Cerebellar cortex (tissue), 1 donor: Measurements from ENCODE around the gene HDAC4.

ENCODE experiments used
- DNase-seq: peaks from one replicate; pipeline ENCODE4 v3.0.0-alpha.2; 2015; ENCODE audit warnings: low spot score

HDAC4 gene

DNA sequence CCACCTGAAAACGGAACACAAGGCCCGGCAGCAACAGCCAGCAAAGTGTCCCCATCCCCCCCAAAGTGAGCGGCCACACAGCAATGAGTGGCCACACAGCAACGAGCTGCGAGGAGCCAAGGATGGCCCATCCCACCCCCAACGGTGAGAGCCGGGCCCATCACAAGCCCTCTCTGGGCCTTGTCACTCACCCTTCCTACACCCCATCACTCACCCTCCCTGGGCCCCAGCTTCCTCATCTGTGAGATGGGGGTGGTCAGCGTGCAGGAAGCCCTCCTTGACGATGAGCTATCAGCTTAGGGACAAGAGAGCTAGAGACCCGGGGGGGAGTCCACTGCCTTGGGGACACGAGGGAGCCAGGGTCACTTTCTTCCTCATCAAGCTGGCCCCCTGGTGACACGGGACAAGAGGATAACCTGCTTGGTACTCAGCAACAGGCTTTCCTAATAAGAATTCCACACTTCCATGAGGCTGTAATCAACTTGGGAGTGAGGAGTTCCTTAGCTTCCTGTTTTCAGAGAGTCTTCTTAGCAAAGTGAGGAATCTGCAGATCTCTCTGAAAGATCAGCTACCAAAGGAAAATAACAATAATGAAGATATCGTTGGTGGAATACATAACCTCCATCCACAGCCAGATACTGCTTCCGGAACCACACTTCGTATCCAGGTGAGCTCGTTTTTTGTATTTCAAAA, 92.8 kb downstream of the HDAC4 start:
- no peak for DNase-seq

DNA sequence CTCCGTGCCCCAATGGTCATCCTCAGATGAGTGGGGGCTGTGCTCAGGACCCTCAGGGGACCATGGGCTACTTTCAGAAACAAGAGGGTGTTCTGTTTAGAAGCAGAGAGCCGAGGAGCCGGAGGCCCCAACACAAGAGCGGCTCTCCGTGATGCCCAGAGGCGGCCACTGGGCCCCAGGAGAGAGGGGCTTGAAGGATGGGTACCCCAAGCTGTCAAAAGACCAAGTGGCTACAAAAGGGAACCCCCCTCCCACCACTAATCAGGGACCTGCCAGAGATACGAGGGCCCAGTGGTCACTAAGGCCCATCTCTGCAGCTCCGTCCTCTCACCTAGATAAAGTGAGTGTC, 93.6 kb downstream of the HDAC4 start:
- no peak for DNase-seq

DNA sequence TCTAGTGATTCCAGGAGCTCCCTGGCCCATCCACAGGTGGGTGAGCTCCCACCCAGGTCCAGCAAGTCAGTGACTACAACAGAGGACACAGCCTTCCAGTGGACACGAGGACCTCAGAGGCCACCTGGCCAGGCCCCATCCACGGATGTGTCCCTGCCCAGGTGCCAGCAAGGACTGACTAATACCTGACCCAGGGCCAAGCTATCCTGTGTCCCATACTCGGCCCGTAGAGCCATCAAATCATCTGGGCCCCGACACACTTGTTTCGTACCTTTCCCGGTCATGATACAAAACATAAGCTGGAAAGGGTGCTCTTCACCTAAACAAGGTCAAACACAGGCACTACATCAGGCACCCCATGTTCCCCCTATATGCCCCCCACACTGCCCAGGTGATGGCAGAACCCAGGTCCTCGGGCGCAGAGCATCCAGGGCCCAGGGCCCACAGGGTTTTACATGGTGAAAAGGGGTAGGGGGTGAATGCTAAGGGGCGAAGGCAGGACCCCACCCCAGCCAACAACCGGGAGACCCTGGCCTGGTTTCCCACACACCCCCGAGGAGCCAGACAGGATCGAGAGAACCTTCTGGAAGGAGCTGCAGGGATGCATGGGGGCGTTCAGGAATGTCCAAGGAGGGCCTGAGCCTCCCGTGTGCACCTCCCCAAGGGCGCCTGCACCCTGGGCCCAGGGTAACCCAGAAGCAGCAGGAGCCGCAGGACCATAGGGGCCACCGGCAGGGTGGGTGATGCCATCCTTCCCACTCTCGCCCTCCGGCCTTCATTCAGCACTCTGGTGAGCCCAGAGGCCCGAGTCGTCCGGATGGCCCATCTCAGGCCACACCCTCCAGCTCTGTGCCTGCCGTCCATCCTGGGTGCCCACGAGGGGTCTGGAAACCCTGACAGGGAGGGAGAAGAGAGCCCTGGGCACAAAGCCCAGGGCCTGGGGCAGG, 94.3 kb downstream of the HDAC4 start:
- no peak for DNase-seq

DNA sequence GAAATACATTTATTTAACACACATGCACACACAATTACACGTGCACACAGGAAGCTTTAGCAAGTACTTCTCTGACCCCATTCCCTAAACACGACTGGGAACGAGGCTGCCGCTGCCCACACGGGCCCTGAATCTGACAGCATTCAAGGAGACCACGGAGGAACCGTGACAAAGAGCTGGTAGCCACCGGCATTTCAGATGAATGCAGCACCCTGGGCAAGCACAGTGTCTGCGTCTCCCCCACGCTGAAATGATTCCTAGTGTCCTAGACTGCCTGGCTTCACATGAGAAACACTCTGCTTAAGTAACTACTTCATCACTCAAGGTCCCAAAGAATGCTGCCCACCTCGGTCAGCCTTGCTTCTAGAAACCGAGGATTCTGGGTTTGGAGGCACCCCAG, 95.0 kb downstream of the HDAC4 start:
- DNase-seq = no peak

DNA sequence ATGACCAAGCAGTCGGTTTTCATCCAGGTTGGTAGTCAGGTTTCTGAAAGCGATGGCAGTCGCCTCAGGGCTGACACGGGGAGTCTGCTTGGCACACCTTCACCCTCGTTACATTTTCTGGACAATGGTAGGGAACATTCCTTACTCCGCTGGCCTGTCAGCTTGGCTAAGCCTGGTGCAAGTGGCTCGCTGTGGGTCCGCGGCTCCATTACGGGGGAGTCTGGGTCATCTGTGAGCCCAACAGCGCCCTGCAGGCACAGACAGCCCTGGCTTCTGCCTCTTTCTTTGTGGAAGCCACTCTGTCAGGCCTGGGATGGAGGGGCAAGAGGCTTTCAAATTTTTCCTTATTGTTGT, 95.6 kb downstream of the HDAC4 start:
- no peak for DNase-seq

DNA sequence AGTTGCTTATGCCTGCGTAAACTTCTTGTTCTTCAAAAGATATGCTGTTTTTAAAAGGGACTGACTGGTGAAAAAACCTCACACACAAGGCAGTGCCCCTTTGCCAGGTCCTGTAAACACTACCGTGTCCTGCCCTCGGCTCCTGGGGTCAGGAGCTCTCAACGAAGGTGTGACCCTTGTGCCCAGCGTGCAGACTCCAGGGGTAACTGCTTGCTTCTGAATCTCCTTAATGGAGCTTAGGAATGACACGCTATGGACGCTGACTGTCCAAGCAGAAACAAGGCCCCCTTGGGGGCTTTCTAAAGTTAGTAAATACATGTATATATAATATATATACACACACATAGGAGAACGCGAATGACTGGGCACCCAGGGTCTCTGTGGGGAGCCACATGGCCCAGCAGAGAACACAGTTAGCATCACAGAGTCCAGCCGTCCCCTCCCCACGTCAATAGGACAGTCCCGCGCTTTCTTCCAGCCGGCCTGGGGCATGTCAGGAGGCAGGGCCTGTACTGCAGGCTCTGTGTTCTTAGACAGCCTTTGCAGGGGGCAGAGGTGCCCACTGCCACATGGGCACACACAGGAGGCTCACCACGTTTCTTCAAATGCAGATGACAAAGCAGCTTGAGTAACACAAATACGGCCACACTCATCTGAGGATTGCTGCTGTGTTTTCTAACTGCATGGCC, 96.1 kb downstream of the HDAC4 start:
- no peak for DNase-seq

DNA sequence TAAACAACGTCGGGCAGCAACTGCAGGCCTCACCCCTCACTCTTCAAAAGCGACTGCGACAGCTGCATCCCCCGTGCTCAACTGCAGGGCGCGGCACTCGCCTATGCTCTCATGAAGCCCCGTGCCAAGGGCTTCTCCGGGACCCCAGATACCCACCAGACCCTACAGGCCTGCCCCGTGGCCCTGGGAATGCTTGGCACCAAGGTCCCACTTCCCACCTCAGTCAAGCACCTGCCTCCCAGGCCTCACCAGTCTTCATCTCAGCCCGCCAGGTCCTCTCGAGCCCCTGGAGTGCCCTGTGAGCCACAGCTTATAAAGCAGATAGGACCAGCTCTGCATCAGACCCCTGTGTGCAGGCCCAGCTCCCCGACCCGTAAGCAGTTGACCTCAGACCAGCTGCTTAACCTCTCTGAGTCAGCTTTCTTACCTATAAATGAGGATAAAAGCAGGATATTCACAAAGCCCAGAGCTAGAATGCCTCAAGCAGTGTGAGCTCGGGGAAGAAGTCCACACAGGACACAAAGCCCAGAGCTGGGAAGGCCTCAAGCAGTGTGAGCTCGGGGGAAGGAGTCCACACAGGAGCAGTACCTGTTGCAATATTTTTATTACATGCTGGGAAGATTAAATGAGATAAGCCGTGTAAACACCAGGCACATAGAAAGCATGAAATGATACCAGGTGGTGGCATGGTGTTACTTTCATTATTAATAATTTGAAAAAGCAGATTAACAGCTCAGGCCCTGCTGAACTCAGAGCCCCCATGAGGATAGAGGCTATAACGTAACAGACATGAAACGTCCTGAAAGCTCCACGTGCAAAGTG, 96.9 kb downstream of the HDAC4 start:
- DNase-seq = no peak

DNA sequence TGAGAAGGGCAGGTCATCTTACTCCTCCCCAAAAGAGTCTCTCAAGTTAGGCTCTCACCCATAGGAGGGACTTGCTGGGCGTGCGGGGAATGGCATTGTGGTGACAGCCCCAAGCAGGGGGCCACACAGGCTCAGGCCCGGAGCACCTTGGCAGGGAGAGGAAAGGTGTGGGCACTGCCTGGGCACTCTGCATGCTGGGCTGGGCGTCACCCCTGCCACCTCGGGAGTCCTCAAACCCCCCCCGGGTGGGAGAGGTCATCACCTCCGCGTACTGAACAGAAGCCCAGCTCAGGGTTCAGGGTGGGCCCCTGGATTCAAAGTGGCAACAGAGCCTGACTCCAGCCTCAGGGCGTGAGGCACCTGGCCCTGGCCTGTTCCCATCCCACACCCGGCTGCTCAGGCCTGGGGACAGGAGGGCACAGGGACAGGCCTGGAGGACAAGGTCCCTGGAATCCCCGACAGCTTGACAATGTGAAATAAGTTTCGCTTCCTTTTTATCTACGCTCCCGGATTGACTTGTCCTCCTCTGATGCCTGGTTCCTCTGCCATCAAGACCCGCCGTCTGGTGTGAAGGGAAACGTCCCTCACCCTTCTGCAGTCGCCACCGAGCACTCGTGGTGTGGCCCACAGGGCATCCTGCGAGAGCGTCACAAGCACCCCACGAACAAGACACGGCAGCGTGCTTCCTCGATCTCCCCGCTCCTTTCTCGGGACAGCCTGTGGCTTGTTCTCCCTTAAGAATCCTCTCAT, 97.8 kb downstream of the HDAC4 start:
- DNase-seq = no peak

DNA sequence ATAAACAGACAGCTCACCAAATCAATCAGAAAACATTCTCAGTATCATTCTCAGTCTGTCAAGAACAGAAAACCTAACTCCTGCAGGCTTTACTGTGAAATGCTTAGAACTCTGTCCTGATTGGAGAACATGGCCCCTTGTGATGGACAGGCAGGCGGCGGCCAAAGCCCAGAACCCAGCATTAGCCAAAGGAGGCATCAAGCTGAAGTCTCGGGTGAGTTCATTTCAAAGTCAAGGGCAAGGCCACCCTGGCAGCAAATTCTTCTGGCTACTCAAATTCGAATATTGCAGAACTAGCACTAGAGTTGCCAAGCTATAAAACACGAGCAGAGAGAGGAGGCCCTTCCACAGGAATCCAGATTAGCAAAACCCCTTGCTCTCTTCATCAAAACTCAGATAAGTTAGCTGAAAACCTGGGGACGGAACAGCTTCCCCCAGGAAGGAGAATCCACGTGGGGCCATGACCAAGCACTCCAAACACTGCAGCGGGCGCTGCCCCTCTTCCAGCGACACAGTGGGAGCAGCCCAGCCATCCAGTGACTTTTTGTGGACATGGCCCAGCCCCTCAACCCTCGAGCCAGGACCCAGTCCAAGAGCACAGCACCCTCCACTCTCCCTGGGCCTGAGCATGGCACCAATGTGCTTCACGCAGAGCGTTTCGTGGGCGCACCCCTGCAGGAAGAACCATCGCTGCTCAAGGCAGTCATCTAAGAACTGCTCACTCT, 98.6 kb downstream of the HDAC4 start:
- no peak for DNase-seq

DNA sequence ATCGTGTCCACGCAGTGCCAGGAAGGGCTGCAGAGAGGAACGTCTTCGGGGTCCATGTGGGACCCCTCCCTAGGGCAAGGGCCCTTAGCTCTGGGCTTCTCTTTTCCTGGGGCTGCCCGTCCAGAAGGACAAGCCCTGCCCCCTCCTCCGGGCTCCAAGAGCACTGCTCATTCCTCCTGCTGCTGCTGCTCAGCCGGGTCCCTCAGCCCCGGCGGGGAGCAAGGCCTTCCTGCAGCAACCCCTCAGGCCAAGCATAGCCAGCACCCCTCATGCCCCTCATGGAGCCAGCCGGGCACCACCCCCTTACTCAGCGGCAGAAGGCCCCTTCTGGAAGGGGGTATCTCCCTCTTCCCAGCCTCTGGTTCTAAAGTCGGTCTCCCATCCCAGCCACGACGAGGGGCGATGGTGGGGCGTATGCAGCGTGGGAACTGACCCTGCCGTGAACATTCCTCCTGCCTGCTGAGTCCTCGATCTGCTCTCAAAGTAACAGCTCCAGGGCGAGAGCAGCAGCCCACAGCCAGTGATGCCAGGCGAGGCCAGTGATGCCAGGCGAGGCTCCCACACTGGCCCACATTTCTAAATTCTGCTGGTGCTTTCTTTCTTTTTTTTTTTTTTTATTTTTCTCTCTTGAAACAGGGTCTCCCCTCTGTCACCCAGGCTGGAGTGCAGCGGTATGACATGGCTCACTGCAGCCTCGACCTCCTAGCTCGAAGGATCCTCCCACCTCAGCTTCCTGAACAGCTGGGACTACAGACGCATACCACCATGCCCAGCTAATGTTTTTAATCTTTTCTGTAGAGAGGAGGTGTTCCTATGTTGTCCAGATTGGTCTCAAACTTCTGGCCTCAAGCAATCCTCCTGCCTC, 99.7 kb downstream of the HDAC4 start:
- DNase-seq = no peak

DNA sequence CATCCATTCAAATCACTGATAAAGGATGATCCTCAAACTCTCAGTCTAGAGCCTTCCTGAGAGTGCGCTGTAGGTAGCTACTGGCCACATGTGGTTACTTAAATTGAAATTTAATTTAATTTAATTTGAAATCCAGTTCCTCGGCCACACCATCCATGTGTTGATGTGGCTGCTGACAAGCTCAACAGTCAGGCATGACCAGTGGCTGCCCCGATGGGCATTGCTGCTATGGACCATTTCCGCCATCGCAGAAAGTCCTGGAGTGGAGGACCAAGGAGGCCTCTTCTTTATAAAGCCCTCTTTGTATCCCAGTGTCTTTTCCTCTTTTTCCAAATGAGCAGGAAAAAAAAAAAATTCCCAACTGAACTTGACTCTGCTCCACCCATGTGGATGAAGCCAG, 100.6 kb downstream of the HDAC4 start:
- DNase-seq = no peak

DNA sequence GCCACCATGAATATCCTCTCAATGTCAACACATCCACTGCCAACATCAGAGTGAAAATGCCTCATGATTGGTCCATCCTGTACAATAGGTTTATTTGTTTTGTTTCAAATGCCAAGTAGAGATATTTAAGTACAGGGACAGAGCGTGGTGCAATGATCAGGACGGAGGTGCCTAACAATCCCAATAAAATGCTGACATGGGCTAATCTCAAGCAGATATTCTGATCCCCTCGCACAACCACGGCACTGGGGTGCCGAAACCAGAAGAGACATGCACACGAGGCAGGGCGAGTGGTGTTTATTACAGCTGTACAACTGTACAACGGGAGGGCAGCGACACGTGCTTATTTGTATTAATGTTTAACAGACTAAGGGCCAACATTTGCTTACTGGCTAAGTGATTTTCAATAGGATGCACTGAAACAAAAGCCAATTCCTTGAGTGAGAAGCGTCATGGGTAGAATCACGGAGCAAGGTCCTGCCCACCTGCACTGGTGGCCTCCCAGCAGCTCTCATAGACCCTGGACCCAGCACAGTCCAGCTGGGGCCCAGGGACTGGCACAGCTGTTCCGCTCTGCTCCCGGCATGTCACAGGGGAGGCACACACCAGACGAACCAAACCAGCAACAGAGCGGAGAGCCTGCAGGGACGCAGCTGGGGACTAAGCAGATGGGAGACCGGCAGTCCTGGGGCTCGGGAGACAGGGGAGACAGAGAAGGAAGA, 101.4 kb downstream of the HDAC4 start:
- no peak for DNase-seq

DNA sequence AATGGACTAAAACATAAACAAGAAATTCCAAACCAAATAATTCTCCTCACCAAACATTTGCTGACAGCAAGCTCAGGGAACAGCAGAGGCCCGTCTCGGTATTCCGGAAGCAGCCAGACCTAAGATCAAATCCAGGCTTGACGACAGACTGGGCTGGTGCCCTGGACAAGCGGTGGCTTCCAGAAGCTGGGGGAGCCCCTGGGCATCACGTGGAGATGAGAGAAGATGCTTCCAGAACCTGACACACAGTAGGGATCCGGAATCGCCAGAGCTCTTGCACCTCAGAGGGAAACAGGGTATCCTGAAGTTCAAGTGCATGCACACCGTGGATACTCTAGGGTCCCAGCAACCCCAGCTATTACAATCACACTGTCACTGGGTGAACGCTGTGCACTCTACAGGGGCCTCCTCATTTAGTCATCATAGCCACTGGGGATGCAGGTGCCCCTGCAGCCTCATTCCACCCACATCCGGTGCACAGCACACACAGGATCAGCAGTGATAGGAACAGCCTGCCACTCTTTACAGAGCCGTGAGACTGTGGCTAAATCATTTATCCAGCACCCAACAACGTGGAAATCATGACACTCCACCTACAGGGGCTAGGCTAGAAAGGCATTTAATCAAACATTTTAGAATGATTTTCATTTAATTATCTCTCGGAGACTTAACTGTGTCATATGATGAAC, 102.6 kb downstream of the HDAC4 start:
- no peak for DNase-seq

DNA sequence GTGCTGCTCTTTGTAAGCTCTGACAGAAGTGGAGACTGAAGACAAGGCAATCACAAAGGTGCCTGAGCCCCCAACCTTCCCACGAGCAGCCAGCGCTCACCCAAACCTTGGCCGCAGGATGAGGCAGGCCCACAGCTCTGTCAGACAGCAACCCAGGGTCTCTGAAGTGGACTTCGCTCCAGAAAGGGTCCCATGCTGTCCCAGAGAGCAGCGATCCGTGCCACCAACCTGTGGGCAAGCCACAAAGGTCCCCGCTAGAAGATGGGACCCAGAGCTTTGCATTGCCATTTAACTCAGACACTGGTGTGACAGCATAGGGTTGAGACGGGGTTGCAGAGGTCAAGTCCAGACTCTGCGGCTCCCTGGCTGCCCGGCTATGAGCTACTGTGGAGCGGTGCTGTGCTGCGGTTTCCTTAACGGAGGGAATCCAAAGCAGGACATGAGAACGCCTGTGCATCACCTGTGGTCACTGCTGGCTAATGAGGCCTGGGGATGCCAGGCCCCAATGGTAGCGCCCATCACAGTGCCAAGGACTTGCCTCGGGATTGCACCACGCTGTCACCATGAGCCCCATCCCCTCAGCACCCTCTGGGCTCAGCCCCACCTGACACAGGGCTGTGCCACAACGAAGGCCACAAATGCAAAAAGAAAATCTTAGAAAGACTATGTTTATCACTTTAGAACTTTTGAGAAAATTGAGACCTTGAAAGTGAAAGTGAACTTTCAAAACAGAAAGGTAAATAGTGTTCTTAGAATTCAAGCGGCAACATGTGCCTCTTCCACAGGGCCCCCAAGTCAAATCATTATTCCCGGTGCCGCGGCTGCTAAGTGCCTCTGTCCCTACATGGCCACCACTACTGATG, 103.4 kb downstream of the HDAC4 start:
- no peak for DNase-seq

DNA sequence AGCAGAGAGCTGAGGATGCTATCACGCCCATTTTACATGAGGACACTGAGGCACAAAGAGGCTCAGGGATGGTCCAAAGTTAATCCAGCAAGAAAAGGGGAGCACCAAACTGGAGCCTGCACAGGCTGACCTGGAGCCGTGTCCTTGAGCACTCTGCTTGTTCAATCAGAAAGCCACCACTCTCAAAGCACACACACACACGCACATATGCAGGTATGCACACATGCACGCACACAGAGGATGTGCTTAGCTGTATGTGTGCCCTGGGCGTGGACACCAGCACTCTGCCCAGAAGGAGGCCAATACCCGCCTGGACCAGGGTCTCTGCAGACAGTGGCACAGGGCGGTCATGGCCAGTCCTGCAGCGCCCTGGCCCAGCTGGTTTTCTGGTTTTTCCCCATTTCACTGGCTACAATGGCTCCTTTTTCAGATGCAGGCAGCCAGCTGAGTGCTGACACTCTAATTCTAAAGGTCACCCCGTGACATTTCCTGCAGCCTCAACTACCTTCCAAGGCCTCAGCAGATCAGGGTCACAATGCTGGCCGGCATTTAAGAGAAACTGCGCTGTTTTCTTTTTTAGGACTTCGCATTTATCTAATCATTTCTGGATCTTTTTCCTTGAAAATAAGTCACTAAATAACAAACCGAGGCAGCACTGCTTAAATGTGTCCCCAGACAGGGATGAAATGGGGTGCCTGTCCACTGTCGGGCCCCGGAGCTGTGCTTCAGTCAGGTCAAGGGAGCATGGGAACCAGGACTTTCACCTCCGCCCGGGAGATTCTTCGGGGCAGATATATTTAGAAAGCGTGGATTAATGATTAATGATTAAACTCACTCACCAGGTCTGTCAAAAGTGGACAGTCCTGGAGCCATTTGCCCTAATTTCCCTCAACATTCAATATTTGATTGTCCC, 104.5 kb downstream of the HDAC4 start:
- no peak for DNase-seq

DNA sequence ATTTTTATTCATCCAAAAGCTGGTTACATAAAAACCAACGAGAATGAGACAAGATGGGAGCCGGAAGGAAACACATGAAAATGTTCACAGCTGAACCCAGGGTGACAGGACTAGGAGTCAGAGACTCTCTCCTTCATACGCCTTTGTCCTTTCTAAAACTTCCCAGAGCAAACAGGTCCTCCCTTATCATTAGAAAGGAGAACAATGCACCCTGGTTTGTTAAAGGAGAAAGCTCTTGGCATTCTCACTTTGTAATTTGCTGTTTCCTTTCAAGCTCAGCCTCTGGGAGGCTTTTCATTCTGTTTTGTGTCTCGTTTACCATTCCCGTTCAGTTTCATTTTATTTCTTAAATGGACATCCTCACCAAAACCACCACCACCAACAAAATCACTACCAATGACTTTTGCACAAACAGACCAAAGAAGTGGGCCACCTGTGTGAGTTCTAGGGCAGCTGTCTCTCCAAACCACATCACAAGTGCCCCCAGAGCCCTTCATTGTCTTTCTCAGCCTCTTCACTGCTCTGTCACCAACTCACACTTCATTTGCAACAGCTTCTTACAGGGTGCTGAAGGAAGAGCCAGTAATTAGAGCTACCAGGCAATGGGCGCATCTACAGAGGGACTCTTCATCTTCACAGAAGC, 105.3 kb downstream of the HDAC4 start:
- no peak for DNase-seq
